Loucy (cell line): Measurements from ENCODE around the gene SLC29A2.
"Not testable (repeated sequence)": the region's sequence is repeated elsewhere in the genome, so short reads cannot be mapped to it uniquely, and the experiment has no call there.

ENCODE experiments used
- H2AFZ ChIP-seq: fragments of 200-600 bp; sonication (generic); 2 replicates; pipeline ENCODE4 v1.6.0; 2016; ENCODE audit warnings: antibody characterized with exemption, mild to moderate bottlenecking, low read length, moderate library complexity
- H3F3A ChIP-seq: fragments of 200-600 bp; 2 replicates; pipeline ENCODE4 v1.6.0; 2016; ENCODE audit warnings: antibody characterized with exemption, low read depth, mild to moderate bottlenecking
- H3K27me3 ChIP-seq: fragments of 200-600 bp; sonication (generic); 2 replicates; pipeline ENCODE4 v1.6.1; 2014; ENCODE audit warnings: low read length, mild to moderate bottlenecking; ENCODE audit not compliant: insufficient read depth, poor library complexity, severe bottlenecking
- H3K36me3 ChIP-seq: fragments of 200-600 bp; sonication (generic); 2 replicates; pipeline ENCODE4 v1.6.1; 2016; ENCODE audit warnings: low read length; ENCODE audit not compliant: insufficient read depth
- H3K4me1 ChIP-seq: fragments of 200-600 bp; sonication (generic); 2 replicates; pipeline ENCODE4 v1.5.1; 2014; ENCODE audit warnings: low read length, mild to moderate bottlenecking; ENCODE audit not compliant: insufficient read depth, poor library complexity, severe bottlenecking
- H3K4me2 ChIP-seq: fragments of 200-600 bp; sonication (generic); 2 replicates; pipeline ENCODE4 v1.6.0; 2014; ENCODE audit warnings: antibody characterized with exemption, low read length, low read depth, mild to moderate bottlenecking; ENCODE audit not compliant: poor library complexity, severe bottlenecking
- H3K4me3 ChIP-seq: fragments of 200-600 bp; sonication (generic); 2 replicates; pipeline ENCODE4 v1.5.1; 2014; ENCODE audit warnings: low read length, mild to moderate bottlenecking, mixed read lengths; ENCODE audit not compliant: poor library complexity, severe bottlenecking
- H3K79me2 ChIP-seq: fragments of 200-600 bp; sonication (generic); 2 replicates; pipeline ENCODE4 v1.6.1; 2014; ENCODE audit warnings: low read length; ENCODE audit not compliant: insufficient read depth
- H3K9ac ChIP-seq: fragments of 200-600 bp; sonication (generic); 2 replicates; pipeline ENCODE4 v1.6.0; 2014; ENCODE audit warnings: mild to moderate bottlenecking, low read depth, low read length, moderate library complexity; ENCODE audit not compliant: poor library complexity, severe bottlenecking
- H3K9me2 ChIP-seq: fragments of 200-600 bp; sonication (generic); replicated peaks from 2 replicates; pipeline ENCODE4 v1.6.1; 2016; ENCODE audit warnings: low read depth, low read length, mixed read lengths
- H3K9me3 ChIP-seq: fragments of 200-600 bp; sonication (generic); 2 replicates; pipeline ENCODE4 v1.6.1; 2014; ENCODE audit warnings: mild to moderate bottlenecking, antibody characterized with exemption, low read length, low read depth; ENCODE audit not compliant: insufficient read depth
- H4K20me1 ChIP-seq: fragments of 200-600 bp; sonication (generic); 2 replicates; pipeline ENCODE4 v1.6.0; 2014; ENCODE audit warnings: antibody characterized with exemption, low read length, mild to moderate bottlenecking; ENCODE audit not compliant: insufficient read depth, poor library complexity, severe bottlenecking
- CTCF ChIP-seq: fragments of 200-600 bp; sonication (generic); conservative IDR thresholded peaks from 2 replicates; pipeline ENCODE4 v1.5.1; 2014; ENCODE audit warnings: mild to moderate bottlenecking, antibody characterized with exemption, low read length
- EZH2phosphoT487 ChIP-seq: fragments of 200-600 bp; IDR thresholded peaks from 2 replicates; pipeline ENCODE4 v1.6.1; 2018; ENCODE audit warnings: antibody characterized with exemption, mild to moderate bottlenecking, moderate library complexity, borderline replicate concordance

SLC29A2 gene

GRCh38 chr11:66359662-66360087 lies 11.9 kb downstream of the SLC29A2 start:
- H3K36me3 ChIP-seq, result no peaks in the 10 kb centered on the region
- H3K79me2 ChIP-seq, result no peaks in the 10 kb centered on the region
- H3K9ac ChIP-seq, result no peak overlapping the region
- TF ChIP-seq CTCF (no peak), EZH2phosphoT487 (no peak)
- H3K9me2 ChIP-seq, result no peaks in the 10 kb centered on the region
- H3K27me3 ChIP-seq, result no peaks in the 10 kb centered on the region
- no peaks in the 10 kb centered on the region for H3F3A ChIP-seq
- no peak overlapping the region for H2AFZ ChIP-seq
- H3K4me2 ChIP-seq, result no peak overlapping the region
- no peaks in the 10 kb centered on the region for H3K4me1 ChIP-seq
- no peak overlapping the region for H3K4me3 ChIP-seq
- no peaks in the 10 kb centered on the region for H4K20me1 ChIP-seq
- H3K9me3 ChIP-seq, result no peaks in the 10 kb centered on the region

- H2AFZ ChIP-seq, H3K9me2 ChIP-seq, H4K20me1 ChIP-seq, H3K27me3 ChIP-seq, H3K36me3 ChIP-seq, H3K9ac ChIP-seq, H3K79me2 ChIP-seq, H3K9me3 ChIP-seq, H3F3A ChIP-seq, H3K4me3 ChIP-seq, H3K4me2 ChIP-seq: not testable (repeated sequence)
- peaks cover 13% of the 10 kb centered on the region for H3K4me1 ChIP-seq
These were observed 20.9 kb downstream of the SLC29A2 start for GRCh38 chr11:66350560-66351235.

GRCh38 chr11:66349084-66349386 lies 22.5 kb downstream of the SLC29A2 start:
- no peaks in the 10 kb centered on the region for H3K36me3 ChIP-seq
- H3K4me3 ChIP-seq, result no peak overlapping the region
- H3F3A ChIP-seq, result peaks cover 3% of the 10 kb centered on the region; the same call in 1 of the 2 replicates
- no peak overlapping the region for H2AFZ ChIP-seq
- no peak overlapping the region for H3K4me2 ChIP-seq
- peaks cover 16% of the 10 kb centered on the region for H3K79me2 ChIP-seq
- no peaks in the 10 kb centered on the region for H3K27me3 ChIP-seq
- H3K9ac ChIP-seq, result no peak overlapping the region
- no peaks in the 10 kb centered on the region for H3K9me3 ChIP-seq
- peaks cover 7% of the 10 kb centered on the region for H4K20me1 ChIP-seq
- H3K9me2 ChIP-seq, result no peaks in the 10 kb centered on the region
- H3K4me1 ChIP-seq, result peaks cover 26% of the 10 kb centered on the region
- TF ChIP-seq EZH2phosphoT487, result no peak
- TF ChIP-seq CTCF, result no peak
